VCaP (cell line): ENCODE measurements around the gene FAM168A.
"Not testable (repeated sequence)": the region's sequence is repeated elsewhere in the genome, so short reads cannot be mapped to it uniquely, and the experiment has no call there.

ENCODE experiments used
- H3K27ac ChIP-seq: fragments of 450-650 bp; 2 replicates; pipeline ENCODE4 v1.5.1; 2017
- CTCF ChIP-seq: fragments of 450-650 bp; conservative IDR thresholded peaks from 2 replicates; pipeline ENCODE4 v1.5.1; 2017; ENCODE audit warnings: mild to moderate bottlenecking, moderate library complexity

Gene FAM168A

GRCh38 chr11:73578592-73579185 lies 19.2 kb downstream of the FAM168A start:
- no peak for TF ChIP-seq CTCF

GRCh38 chr11:73577496-73577917 lies 20.4 kb downstream of the FAM168A start:
- no peak for TF ChIP-seq CTCF
- H3K27ac ChIP-seq = no peak overlapping the region

More at GRCh38 chr11:73578592-73579185, 19.2 kb downstream of the FAM168A start:
- H3K27ac ChIP-seq = no peak overlapping the region

- H3K27ac ChIP-seq = no peak overlapping the region
- no peak for TF ChIP-seq CTCF
Observed at GRCh38 chr11:73576185-73576614, 21.7 kb downstream of the FAM168A start.

- H3K27ac ChIP-seq = not testable (repeated sequence)
Observed at GRCh38 chr11:73571982-73572381, 25.9 kb downstream of the FAM168A start.

GRCh38 chr11:73570415-73571114 lies 27.3 kb downstream of the FAM168A start:
- TF ChIP-seq CTCF = no peak
- peak overlapping the region; percentile 41; the same call in 1 of the 2 replicates for H3K27ac ChIP-seq

- H3K27ac ChIP-seq = no peak overlapping the region
- no peak for TF ChIP-seq CTCF
Observed at GRCh38 chr11:73566977-73567755, 30.7 kb downstream of the FAM168A start.

GRCh38 chr11:73566422-73566821 lies 31.5 kb downstream of the FAM168A start:
- no peak for TF ChIP-seq CTCF
- no peak overlapping the region for H3K27ac ChIP-seq

- no peak for TF ChIP-seq CTCF
- no peak overlapping the region for H3K27ac ChIP-seq
Observed at GRCh38 chr11:73565804-73566203, 32.1 kb downstream of the FAM168A start.
